Muscle of back (tissue), 11 donors: ENCODE results near the gene CDKL2. TPM values are rescaled to one million over a fixed set of nuclear protein-coding genes. Genes with fewer than 3 reads are reported as not detected.
"Not testable (repeated sequence)": the region's sequence is repeated elsewhere in the genome, so short reads cannot be mapped to it uniquely, and the experiment has no call there.

ENCODE experiments used
- DNase-seq, 3 donors: peaks; one replicate each; pipeline versions ENCODE4 v3.0.0 to v3.0.0-alpha.2; 2013
- polyA plus RNA-seq, 10 donors: library from polyadenylated mRNA; unstranded; fragments of 120-200 nt; gene quantifications; one replicate each; pipeline ENCODE4 v1.2.1, GENCODE V29; 2013; ENCODE audit not compliant: insufficient read length in 10 of 10

The CDKL2 gene
- polyA plus RNA-seq, 10 donors, result 0.04 to 0.22 (median 0.13) TPM; not detected in 2

DNA sequence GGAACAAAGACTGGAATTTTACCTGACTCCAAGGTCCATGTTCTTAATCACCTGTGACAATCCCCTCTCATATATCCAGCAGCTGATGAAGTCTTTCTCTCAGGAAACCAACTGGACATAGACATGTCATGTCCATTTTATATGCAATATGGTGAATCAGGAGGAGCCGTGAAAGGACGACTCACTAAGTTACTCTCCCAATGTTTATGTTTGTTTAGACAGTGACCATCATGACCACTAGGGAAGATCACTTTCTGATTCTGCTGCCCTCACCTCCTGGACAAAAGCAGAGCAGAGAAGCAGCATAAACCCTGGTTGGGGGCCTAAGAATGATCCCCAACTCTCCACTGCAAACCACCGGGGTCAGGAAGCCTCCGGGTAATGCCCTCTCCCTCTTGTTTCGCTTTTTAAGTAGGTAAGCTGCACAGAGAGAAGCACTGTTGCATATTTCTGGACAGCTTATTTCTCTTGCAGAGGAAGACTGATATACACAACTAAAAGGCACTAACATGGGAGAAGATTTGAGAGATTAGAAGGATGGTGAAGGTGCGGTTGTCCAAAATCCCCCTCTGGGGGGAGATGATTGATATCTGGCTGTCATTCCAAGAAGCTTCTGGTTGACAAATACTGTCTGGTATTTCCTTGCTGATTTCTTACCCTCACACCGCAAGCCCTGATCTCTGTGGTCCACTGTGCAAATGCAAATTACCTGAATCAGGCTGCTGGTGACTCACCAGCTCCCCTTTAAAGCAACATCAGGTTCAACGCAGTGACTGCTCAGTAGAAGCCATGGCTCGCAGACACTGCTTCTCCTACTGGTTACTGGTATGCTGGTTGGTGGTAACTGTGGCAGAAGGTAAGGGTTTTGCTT lies 74.8 kb downstream of the CDKL2 start, which contains the start of gene ODAPH:
Gene ODAPH, plus strand, starts transcription at position 773 of the 871 bp plus-strand sequence. Its CDS starts 17 bp downstream, at position 790.
- peak in 1 of 3 donors; percentile 23 for DNase-seq

DNA sequence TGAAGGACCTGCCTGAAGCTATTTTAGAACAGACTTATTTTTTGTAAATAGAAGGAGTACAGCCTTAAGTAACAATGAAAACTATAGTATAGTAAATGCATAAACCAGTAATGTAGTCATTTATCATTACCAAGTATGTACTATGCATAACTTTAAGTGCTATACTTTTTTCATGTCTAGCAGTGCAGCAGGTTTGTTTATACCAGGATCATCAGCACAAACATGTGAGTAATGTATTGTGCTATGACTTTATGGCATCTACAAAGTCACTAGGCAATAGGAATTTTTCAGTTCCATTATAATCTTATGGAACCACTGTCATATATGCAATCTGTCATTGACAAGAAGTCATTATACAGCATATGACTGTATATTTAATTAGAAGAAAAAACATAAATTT lies 77.9 kb downstream of the CDKL2 start:
- DNase-seq, result no peak

DNA sequence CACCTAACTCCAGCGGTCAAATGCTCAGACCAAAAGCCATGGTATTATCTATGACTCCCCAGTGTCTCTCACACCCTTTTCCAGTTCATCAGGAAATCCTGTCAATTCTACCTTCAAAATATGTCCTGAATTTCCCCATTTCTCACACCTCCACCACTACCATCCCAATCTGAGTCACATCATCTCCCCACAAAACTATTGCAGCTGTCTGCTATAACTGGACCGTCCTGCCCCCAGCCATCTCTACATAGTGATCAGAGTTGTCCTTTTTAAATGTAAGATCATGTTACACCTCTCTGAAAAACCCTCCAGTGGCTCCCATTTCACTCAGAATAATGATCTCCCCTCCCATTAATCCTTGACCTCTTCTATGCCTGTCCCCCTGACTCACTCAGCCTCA lies 81.3 kb downstream of the CDKL2 start:
- no peak for DNase-seq

DNA sequence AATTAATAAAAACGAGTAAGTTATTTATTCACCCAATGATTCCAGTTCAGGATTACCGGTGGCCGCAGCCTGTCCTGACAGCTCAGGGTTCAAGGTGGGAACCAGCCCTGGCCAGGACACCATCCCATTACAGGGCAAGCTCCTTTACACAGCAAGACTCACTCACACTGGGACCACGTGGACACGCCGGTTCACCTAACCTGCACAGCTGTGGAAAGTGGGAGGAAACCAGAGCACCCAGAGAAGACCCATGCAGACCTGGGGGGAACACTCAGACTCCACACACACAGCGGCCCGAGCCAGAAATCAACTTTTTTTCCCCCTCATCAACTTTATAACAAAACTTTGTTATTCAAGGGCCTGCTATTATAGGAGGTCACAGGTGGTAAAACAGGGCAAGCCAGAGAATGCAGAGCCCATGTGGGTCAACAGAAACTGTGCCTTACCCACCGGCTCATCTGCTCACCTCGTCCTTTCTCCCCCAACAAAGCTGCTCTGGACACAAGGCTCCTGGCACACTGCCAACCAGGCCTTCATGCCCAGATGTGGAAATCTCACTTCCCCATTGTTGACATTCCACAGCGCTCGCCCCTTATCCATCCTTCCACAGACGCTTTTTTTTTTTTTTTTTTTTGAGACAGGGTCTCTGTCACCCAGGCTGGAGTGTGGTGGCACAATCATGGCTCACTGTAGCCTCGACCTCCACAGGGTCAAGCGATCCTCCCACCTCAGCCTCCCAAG lies 82.5 kb downstream of the CDKL2 start:
- DNase-seq, result peak; percentile 10 to 44 (median 18)

DNA sequence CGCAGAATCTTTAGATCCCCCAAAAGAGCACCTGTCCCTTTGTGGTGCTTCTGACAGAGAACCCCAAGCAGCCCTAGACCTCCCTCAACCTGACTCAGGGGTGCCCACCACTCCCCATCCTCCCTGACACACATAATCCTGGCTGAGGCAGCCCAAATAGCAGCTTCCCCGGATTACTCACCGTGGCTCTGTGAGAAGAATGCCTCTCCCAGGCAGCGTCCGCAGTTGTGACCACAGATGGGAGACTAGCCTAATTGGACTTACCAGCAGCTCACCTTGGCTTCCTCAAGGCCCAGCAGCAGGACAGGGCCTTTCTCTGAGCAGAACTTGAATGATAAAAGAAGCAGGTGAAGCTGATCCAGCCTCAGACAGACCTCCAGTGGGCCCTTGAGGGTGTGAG lies 84.8 kb downstream of the CDKL2 start:
- DNase-seq, result peak in 1 of 3 donors; percentile 8

DNA sequence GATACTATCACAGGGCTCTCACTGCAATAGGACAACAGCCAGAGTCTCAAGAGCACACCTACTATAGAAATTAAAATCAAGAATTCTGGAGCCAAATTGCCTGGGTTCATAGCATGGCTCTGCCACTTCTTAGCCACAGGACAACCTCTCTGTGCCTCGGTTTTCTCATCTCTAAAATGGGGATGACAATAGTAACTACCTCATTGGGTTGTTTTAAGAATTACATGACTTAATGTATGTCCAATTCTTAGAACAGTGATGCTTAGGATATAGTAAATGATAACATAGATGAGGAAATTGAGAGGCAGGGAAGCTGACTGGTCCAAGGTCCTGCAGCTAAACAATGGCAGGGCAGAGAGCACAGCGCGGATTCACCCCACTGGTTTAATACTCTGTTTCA lies 85.5 kb downstream of the CDKL2 start:
- DNase-seq, result no peak

DNA sequence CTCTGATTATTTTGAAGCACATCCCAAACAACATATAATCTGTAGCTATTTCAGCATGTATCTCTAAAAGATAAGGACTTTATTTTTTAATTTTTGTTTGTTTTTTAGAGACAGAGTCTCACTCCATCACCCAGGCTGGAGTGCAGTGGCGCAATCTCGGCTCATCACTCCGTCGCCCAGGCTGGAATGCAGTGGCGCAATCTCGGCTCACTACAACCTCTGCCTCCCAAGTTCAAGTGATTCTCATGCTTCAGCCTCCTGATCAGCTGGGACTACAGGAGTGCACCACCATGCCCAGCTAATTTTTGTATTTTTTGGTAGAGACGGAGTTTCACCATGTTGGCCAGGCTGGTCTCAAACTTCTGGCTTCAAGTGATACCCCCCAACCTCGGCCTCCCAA lies 86.1 kb downstream of the CDKL2 start:
- not testable (repeated sequence) for DNase-seq

DNA sequence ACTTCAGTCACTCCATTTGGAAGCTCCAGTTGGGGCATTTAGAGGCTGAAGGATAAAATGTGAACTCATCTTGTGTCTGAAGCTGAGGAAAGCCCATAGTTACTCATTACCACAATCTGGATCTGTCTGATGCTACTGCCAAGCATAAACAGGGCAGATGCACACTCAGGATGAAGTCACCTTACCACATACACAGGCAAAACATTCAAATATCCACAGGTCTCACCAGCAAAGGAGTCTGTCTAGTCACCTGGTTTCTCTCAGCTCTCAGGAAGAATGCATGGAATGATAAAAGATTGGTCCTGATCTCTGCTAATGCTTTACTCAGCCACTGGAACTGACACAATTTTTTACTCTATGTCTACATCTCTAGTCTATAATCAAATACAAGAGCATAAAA lies 87.5 kb downstream of the CDKL2 start:
- DNase-seq, result peak in 1 of 3 donors; percentile 64

DNA sequence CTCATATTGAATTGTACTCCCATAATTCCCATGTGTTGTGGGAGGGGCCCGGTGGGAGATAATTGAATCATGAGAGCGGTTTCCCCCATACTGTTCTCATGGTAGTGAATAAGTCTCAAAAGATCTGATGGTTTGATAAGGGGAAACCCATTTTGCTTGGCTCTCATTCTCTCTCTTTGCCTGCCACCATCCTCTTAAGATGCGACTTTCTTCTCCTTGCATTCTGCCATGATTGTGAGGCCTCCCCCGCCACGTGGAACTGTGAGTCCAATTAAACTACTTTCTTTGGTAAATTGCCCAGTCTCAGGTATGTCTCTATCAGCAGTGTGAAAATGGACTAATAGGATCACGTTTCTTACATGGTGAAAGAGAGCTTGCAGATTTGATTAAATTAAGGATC lies 93.0 kb downstream of the CDKL2 start:
- not testable (repeated sequence) for DNase-seq

DNA sequence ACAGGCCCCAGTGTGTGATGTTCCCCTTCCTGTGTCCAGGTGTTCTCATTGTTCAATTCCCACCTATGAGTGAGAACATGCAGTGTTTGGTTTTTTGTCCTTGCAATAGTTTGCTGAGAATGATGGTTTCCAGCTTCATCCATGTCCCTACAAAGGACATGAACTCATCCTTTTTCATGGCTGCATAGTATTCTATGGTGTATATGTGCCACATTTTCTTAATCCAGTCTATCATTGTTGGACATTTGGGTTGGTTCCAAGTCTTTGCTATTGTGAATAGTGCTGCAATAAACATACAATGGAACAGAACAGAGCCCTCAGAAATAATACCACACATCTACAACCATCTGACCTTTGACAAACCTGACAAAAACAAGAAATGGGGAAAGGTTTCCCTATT lies 96.4 kb downstream of the CDKL2 start:
- DNase-seq, result not testable (repeated sequence)

DNA sequence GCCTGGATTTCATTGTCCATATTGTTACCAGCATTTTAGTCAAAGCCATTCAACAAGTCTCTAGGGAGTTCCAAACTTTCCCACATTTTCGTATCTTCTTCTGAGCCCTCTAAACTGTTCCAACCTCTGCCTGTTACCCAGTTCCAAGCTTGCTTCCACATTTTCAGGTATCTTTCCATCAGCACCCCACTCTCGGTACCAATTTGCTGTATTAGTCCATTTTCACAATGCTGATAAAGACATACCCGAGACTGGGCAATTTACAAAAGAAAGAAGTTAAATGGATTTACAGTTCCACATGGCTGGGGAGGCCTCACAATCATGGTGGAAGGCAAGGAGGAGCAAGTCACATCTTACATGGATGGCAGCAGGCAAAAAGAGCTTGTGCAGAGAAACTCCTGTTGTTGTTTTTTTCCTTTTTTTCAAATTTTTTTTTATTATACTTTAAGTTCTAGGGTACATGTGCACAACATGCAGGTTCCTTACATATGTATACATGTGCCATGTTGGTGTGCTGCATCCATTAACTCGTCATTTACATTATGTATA lies 96.9 kb downstream of the CDKL2 start:
- not testable (repeated sequence) for DNase-seq

DNA sequence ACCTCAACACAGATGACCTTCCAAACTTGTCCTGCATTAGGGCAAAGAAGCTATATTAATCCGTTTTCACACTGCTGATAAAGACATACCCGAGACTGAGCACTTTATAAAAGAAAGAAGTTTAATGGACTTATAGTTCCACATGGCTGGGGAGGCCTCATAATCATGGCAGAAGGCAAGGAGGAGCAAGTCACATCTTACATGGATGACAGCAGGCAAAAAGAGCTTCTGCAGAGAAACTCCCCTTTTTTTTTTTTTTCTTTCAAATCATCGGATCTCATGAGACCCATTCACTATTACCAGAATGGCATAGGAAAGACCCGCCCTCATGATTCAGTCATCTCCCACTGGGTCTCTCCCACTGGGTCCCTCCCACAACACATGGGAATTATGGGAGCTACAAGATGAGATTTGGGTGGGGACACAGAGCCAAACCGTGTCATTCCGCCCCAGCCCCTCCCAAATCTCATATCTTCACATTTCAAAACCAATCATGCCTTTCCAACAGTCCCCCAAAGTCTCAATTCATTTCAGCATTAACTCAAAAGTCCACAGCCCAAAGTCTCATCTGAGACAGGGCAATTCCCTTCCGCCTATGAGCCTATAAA lies 98.7 kb downstream of the CDKL2 start:
- not testable (repeated sequence) for DNase-seq

DNA sequence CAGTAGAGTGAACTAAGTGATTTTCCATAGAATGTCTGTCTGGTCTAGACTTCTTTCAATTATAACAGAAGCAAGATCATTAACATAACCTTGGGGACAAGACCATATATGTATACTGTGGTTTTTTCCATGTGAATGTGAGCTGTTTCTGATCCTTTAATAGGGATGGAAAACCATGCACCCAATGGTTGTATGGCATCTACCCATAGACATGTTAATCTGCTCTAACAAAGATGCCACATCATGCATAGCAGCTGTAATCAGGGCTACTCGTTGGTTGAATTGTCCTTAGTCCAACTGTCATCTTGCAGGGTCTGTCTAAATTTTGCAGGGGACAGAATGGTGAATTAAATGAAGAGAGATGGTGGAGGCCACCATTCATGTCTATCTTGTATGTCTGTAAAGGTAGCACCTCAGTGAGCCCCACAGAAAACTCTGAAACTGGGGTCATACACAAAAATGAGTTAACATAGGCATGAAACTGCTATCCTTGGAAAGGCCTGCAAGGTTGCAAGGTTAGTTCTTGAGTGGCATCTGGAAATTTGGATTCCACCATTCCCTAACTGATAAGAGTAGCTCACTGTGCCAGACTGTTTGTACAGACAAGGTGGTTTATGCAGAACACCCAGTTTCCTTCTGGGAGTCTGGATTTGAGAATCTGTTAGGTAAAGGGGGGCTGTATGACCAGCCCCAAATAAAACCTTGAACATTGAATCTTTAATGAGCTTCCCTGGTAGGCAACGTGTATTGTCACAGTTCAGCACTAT lies 99.6 kb downstream of the CDKL2 start:
- DNase-seq, result no peak

Other genes starting within 250 kb of the CDKL2 start
- 10 to 100 TPM; 24.3 to 33.7 (median 29.7) TPM for gene RCHY1, start 116.1 kb downstream of the CDKL2 start, polyA plus RNA-seq
- gene THAP6, start 116.1 kb downstream of the CDKL2 start, polyA plus RNA-seq, result 10 to 100 TPM in 9 of 10 donors, 1 to 10 TPM in 1; 9.9 to 29.5 (median 13.1) TPM
- gene ODAPH, start 74.5 kb downstream of the CDKL2 start, polyA plus RNA-seq, result under 1 TPM in 1 of 10 donors, not detected in 9; 0.18 TPM
- 100 to 1,000 TPM; 109 to 219 (median 160) TPM for gene G3BP2, start 42.9 kb upstream of the CDKL2 start, polyA plus RNA-seq
- 100 to 1,000 TPM; 135 to 290 (median 200) TPM for gene USO1, start 94.0 kb upstream of the CDKL2 start, polyA plus RNA-seq